Stimulated activated CD4-positive, alpha-beta T cell treated with anti-CD3 and anti-CD28 coated beads, Interleukin-2, amount 100 ng/mL, for 48 hours (primary cell): ENCODE results near the gene SMIM44.

Experiments used
- DNase-seq, 2 donors: peaks; one replicate each; pipeline ENCODE4 v3.0.0-alpha.2; 2020

SMIM44 gene

GRCh38 chr19:3433805-3434540 lies 49.3 kb downstream of the SMIM44 start:
- no peak for DNase-seq

GRCh38 chr19:3433313-3433712 lies 49.9 kb downstream of the SMIM44 start:
- DNase-seq = no peak
